Thyroid gland (tissue), 4 donors: ENCODE results near the gene DOCK3.

Experiments used
- CTCF ChIP-seq, 6 experiments: fragments of 200-600 bp in 3 of 6; fragments of 450-650 bp in 3 of 6; sonication (generic) in 3 of 6; IDR thresholded peaks; one replicate each; pipeline ENCODE4 v1.5.1; 2016 to 2019; ENCODE audit warnings: antibody characterized with exemption in 6 of 6, mild to moderate bottlenecking in 2 of 6, inconsistent platforms in 1 of 6, moderate library complexity in 1 of 6
- POLR2A ChIP-seq, 2 donors: fragments of 450-650 bp; IDR thresholded peaks; one replicate each; pipeline ENCODE4 v1.6.1; 2017; ENCODE audit warnings: antibody characterized with exemption in 2 of 2, mild to moderate bottlenecking in 2 of 2, moderate library complexity in 1 of 2

GRCh38 chr3:50971487-50971924 lies 296.8 kb downstream of the DOCK3 start:
- TF ChIP-seq CTCF (IDR thresholded peaks at IDR 0.05) (peak; percentile 30 to 73 (median 58)), POLR2A (IDR thresholded peaks at IDR 0.05) (no peak)
